ENCODE results near the gene LPIN3.

Gene LPIN3

DNA sequence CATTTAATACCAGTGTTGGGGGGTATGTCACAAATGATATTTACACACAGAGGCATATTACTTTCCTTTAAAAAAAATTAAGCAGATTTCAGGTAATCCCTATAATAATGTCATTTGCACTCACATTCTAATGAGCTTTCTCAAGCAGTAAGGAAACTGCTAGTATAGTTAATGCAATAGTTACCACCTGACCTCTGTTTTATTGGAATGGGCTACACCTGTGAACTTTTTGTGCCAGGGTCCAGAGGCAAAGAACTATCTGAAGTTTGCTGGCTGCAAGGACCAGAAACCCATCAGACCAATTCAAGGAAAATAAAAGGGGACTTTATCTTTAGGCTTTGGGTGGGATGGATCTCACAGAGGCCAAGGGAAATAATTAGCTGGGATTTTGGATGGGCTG lies 20.2 kb upstream of the LPIN3 start:
- no peak for DNase-seq (ENCODE audit: insufficient read length, low spot score)
- no peak for TF ChIP-seq POLR2A (IDR thresholded peaks at IDR 0.05; ENCODE audit: low read depth, low read length)
- TF ChIP-seq PAX5 (IDR thresholded peaks at IDR 0.05; ENCODE audit: insufficient read depth, low read length, severe bottlenecking), result no peak
- no peak for TF ChIP-seq TAF1 (IDR thresholded peaks at IDR 0.05; ENCODE audit: low read depth, low read length)
- TF ChIP-seq SPI1 (IDR thresholded peaks at IDR 0.05; ENCODE audit: low read depth, low read length), result no peak
- TF ChIP-seq POU2F2 (IDR thresholded peaks at IDR 0.05; ENCODE audit: low read depth, low read length), result no peak
- TF ChIP-seq POLR2AphosphoS5 (IDR thresholded peaks at IDR 0.05; ENCODE audit: low read depth, low read length), result no peak
- FAIRE-seq, result no peak

GRCh38 chr20:41320976-41321375 lies 19.6 kb upstream of the LPIN3 start:
- FAIRE-seq (no peak), DNase-seq (ENCODE audit: insufficient read length, low spot score) (no peak)
- TF ChIP-seq POLR2AphosphoS5 (IDR thresholded peaks at IDR 0.05; ENCODE audit: low read depth, low read length) (no peak), TAF1 (IDR thresholded peaks at IDR 0.05; ENCODE audit: low read depth, low read length) (no peak), POLR2A (IDR thresholded peaks at IDR 0.05; ENCODE audit: low read depth, low read length) (no peak), SPI1 (IDR thresholded peaks at IDR 0.05; ENCODE audit: low read depth, low read length) (no peak), POU2F2 (IDR thresholded peaks at IDR 0.05; ENCODE audit: low read depth, low read length) (no peak)

- FAIRE-seq (no peak), DNase-seq (ENCODE audit: insufficient read length, low spot score) (no peak)
- TF ChIP-seq PAX5 (IDR thresholded peaks at IDR 0.05; ENCODE audit: insufficient read depth, low read length, severe bottlenecking), result no peak
- TF ChIP-seq POLR2A (IDR thresholded peaks at IDR 0.05; ENCODE audit: low read depth, low read length), result no peak
- no peak for TF ChIP-seq TAF1 (IDR thresholded peaks at IDR 0.05; ENCODE audit: low read depth, low read length)
- no peak for TF ChIP-seq SPI1 (IDR thresholded peaks at IDR 0.05; ENCODE audit: low read depth, low read length)
- TF ChIP-seq POLR2AphosphoS5 (IDR thresholded peaks at IDR 0.05; ENCODE audit: low read depth, low read length), result no peak
- TF ChIP-seq POU2F2 (IDR thresholded peaks at IDR 0.05; ENCODE audit: low read depth, low read length), result no peak
Measured at GRCh38 chr20:41327178-41327577, 13.4 kb upstream of the LPIN3 start.

- DNase-seq (ENCODE audit: insufficient read length, low spot score), result no peak
- TF ChIP-seq POLR2A (IDR thresholded peaks at IDR 0.05; ENCODE audit: low read depth, low read length) (no peak), POLR2AphosphoS5 (IDR thresholded peaks at IDR 0.05; ENCODE audit: low read depth, low read length) (no peak), SPI1 (IDR thresholded peaks at IDR 0.05; ENCODE audit: low read depth, low read length) (no peak), TAF1 (IDR thresholded peaks at IDR 0.05; ENCODE audit: low read depth, low read length) (no peak), POU2F2 (IDR thresholded peaks at IDR 0.05; ENCODE audit: low read depth, low read length) (no peak), PAX5 (IDR thresholded peaks at IDR 0.05; ENCODE audit: insufficient read depth, low read length, severe bottlenecking) (no peak)
- FAIRE-seq, result peak; percentile 86
Measured at GRCh38 chr20:41329435-41330342, 10.9 kb upstream of the LPIN3 start.

DNA sequence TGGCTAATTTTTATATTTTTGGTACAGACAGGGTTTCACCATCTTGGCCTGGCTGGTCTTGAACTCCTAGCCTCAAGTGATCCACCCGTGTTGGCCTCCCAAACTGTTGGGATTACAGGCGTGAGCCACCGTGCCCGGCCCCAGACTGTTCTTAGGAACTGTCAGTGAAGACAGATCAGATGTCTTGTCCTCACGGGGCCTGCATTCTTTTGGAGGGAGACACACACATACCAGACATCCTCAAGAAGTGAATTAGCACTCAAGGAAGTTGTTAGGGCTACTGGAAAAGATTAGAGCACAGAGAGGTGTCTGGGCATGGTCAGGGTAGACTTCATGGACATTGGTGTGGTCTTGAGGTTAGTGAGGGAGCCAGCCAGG lies 10.3 kb upstream of the LPIN3 start:
- TF ChIP-seq TAF1 (IDR thresholded peaks at IDR 0.05; ENCODE audit: low read depth, low read length) (no peak), PAX5 (IDR thresholded peaks at IDR 0.05; ENCODE audit: insufficient read depth, low read length, severe bottlenecking) (no peak), SPI1 (IDR thresholded peaks at IDR 0.05; ENCODE audit: low read depth, low read length) (no peak), POLR2A (IDR thresholded peaks at IDR 0.05; ENCODE audit: low read depth, low read length) (no peak), POU2F2 (IDR thresholded peaks at IDR 0.05; ENCODE audit: low read depth, low read length) (no peak), POLR2AphosphoS5 (IDR thresholded peaks at IDR 0.05; ENCODE audit: low read depth, low read length) (no peak)
- no peak for DNase-seq (ENCODE audit: insufficient read length, low spot score)
- no peak for FAIRE-seq

DNA sequence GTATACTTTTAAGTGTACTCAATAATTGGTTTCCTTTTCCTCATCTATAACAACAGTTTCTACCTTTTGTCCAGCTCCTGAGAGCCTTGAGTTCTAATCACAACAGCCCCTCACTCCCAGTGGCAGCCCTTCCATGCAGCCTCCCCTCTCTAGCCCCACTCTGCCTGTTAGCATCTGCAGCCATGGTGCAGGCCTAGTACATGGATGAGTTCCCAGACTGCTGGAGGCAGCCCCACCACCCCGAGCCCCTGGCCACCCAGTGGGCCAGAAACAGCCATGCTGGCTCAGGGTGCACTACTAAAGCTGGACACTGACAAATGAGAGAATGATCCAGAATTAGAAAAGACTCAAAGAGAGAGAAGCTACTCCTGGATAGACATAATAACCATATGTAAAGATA lies 9.7 kb upstream of the LPIN3 start:
- FAIRE-seq (no peak), DNase-seq (ENCODE audit: insufficient read length, low spot score) (no peak)
- TF ChIP-seq TAF1 (IDR thresholded peaks at IDR 0.05; ENCODE audit: low read depth, low read length) (no peak), SPI1 (IDR thresholded peaks at IDR 0.05; ENCODE audit: low read depth, low read length) (no peak), POLR2A (IDR thresholded peaks at IDR 0.05; ENCODE audit: low read depth, low read length) (no peak), POU2F2 (IDR thresholded peaks at IDR 0.05; ENCODE audit: low read depth, low read length) (no peak), POLR2AphosphoS5 (IDR thresholded peaks at IDR 0.05; ENCODE audit: low read depth, low read length) (no peak), PAX5 (IDR thresholded peaks at IDR 0.05; ENCODE audit: insufficient read depth, low read length, severe bottlenecking) (no peak)

DNA sequence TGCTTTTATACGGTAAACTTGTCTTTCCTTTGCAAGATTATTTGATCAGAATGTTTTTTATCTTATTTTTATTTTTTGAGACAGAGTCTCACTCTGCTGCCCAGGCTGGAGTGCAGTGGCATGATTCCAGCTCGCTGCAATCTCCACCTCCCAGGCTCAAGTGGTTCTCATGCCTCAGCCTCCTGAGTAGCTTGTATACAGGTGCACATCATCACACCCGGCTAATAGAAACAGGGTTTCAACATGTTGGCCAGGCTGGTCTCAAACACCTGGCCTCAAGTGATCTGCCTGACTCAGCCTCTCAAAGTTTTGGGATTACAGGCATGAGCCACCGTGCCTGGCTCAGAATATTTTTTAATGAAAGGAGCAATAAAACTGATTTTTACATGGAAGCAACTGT lies 8.9 kb upstream of the LPIN3 start:
- TF ChIP-seq POLR2A (IDR thresholded peaks at IDR 0.05; ENCODE audit: low read depth, low read length), result no peak
- TF ChIP-seq SPI1 (IDR thresholded peaks at IDR 0.05; ENCODE audit: low read depth, low read length), result no peak
- TF ChIP-seq PAX5 (IDR thresholded peaks at IDR 0.05; ENCODE audit: insufficient read depth, low read length, severe bottlenecking), result no peak
- TF ChIP-seq POU2F2 (IDR thresholded peaks at IDR 0.05; ENCODE audit: low read depth, low read length), result no peak
- no peak for TF ChIP-seq POLR2AphosphoS5 (IDR thresholded peaks at IDR 0.05; ENCODE audit: low read depth, low read length)
- TF ChIP-seq TAF1 (IDR thresholded peaks at IDR 0.05; ENCODE audit: low read depth, low read length), result no peak
- DNase-seq (ENCODE audit: insufficient read length, low spot score) (no peak), FAIRE-seq (no peak)

- TF ChIP-seq POLR2AphosphoS5 (IDR thresholded peaks at IDR 0.05; ENCODE audit: low read depth, low read length), result no peak
- no peak for TF ChIP-seq TAF1 (IDR thresholded peaks at IDR 0.05; ENCODE audit: low read depth, low read length)
- no peak for TF ChIP-seq SPI1 (IDR thresholded peaks at IDR 0.05; ENCODE audit: low read depth, low read length)
- TF ChIP-seq POU2F2 (IDR thresholded peaks at IDR 0.05; ENCODE audit: low read depth, low read length), result no peak
- TF ChIP-seq POLR2A (IDR thresholded peaks at IDR 0.05; ENCODE audit: low read depth, low read length), result no peak
- no peak for TF ChIP-seq PAX5 (IDR thresholded peaks at IDR 0.05; ENCODE audit: insufficient read depth, low read length, severe bottlenecking)
- DNase-seq (ENCODE audit: insufficient read length, low spot score) (no peak), FAIRE-seq (no peak)
Measured at GRCh38 chr20:41334036-41334435, 6.6 kb upstream of the LPIN3 start.

DNA sequence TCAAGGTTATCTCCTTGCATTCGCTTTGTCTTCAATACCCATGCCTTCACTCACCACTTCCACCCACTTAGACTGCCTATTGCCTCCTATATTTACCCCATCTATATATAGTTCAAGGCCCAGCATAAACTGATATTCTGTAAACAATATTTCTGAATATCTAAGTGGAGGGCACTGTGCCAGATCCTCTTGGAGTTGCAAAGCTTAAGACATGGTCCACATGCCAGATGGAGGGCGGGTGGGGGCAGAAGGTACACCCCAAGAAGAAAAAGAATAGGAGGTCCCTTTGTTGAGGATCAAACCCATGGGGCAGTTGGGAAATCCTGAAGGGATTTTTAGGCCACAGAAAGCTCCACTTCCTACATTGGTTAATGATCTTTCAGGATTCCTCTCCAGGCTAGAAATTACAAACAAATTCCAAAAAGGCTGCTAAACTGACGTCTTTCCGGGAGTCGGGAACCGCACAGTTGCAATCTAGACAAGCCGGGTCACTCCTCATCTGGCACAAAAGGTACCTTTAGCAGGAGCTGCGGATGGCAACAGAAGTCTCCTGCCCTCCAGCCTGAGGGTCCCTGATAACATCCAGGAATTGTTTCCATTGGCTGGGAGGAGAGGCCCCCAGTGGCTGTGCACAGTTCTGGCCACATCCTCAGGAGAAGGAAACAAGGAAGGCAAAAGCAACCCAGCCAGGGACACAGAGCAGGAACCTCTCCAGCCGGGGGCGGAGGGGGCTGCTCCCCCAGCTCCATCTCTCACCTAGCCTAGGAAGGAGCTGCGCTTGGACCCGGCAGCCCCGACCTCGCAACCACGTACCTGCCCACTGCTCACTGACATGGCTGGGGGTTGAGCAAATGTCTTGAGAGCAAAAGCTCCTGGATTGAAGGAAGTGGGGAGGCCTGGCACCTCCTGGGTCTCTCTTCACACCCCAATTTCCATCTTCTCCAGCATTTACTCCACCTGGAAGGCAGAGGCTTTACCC lies 5.9 kb upstream of the LPIN3 start:
- DNase-seq (ENCODE audit: insufficient read length, low spot score) (no peak), FAIRE-seq (no peak)
- no peak for TF ChIP-seq SPI1 (IDR thresholded peaks at IDR 0.05; ENCODE audit: low read depth, low read length)
- TF ChIP-seq POU2F2 (IDR thresholded peaks at IDR 0.05; ENCODE audit: low read depth, low read length), result no peak
- TF ChIP-seq TAF1 (IDR thresholded peaks at IDR 0.05; ENCODE audit: low read depth, low read length), result no peak
- TF ChIP-seq POLR2A (IDR thresholded peaks at IDR 0.05; ENCODE audit: low read depth, low read length), result no peak
- TF ChIP-seq POLR2AphosphoS5 (IDR thresholded peaks at IDR 0.05; ENCODE audit: low read depth, low read length), result no peak
- TF ChIP-seq PAX5 (IDR thresholded peaks at IDR 0.05; ENCODE audit: insufficient read depth, low read length, severe bottlenecking), result no peak
